HG03095 (cell line): ENCODE data around the gene SLC16A5.

ENCODE experiments used
- ATAC-seq: cut with Tn5 transposase; IDR thresholded peaks from one replicate; pipeline ENCODE4 v1.9.1; 2021; ENCODE audit warnings: moderate library complexity; ENCODE audit not compliant: unreplicated experiment

The SLC16A5 gene

GRCh38 chr17:75155191-75155601 is 67.4 kb downstream of the SLC16A5 start:
- no peak for ATAC-seq
